ENCODE data around the gene SMIM3.
A peak's percentile ranks its signal among the peaks of the same experiment; 100 is the strongest.

Gene SMIM3

DNA sequence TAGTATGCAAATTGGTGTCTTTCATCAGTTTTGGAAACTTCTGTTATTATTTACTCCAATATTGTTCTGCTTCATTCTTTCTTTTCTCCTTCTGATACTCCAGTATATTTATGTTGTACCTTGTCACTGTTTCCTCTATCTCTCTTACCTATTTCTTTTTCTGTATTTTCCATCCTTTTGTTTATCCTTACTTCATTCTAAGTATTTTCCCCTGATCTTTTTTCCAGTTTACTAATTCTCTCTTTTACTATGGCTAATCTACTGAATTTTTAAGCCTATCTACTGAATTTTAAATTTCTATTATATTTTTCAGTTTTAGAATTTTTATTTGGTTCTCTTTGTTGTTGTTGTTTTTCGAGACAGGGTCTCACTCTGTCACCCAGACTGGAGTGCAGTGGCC is 7.4 kb downstream of the SMIM3 start:
- POLR2A ChIA-PET: interaction anchor here (0.5 kb wide), 1 partner anchor 130 kb away, joined by 3 read pairs; no protein-coding TSS in a partner anchor
- DNase-seq (ENCODE audit: low read depth, low spot score): no peak
- TF ChIP-seq, protein P1, sequence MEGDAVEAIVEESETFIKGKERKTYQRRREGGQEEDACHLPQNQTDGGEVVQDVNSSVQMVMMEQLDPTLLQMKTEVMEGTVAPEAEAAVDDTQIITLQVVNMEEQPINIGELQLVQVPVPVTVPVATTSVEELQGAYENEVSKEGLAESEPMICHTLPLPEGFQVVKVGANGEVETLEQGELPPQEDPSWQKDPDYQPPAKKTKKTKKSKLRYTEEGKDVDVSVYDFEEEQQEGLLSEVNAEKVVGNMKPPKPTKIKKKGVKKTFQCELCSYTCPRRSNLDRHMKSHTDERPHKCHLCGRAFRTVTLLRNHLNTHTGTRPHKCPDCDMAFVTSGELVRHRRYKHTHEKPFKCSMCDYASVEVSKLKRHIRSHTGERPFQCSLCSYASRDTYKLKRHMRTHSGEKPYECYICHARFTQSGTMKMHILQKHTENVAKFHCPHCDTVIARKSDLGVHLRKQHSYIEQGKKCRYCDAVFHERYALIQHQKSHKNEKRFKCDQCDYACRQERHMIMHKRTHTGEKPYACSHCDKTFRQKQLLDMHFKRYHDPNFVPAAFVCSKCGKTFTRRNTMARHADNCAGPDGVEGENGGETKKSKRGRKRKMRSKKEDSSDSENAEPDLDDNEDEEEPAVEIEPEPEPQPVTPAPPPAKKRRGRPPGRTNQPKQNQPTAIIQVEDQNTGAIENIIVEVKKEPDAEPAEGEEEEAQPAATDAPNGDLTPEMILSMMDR (IDR thresholded peaks at IDR 0.05; ENCODE audit: insufficient read depth, low read length, missing control alignments): no peak
- CTCF ChIA-PET: interaction anchor here (1.0 to 3.0 kb wide), 3 partner anchors 7 to 15 kb away, joined by 3 to 20 read pairs (median 4); partner anchors contain the start of gene SMIM3
- no peak overlapping the region for H3K4me3 ChIP-seq (ENCODE audit: low read depth, low read length)

DNA sequence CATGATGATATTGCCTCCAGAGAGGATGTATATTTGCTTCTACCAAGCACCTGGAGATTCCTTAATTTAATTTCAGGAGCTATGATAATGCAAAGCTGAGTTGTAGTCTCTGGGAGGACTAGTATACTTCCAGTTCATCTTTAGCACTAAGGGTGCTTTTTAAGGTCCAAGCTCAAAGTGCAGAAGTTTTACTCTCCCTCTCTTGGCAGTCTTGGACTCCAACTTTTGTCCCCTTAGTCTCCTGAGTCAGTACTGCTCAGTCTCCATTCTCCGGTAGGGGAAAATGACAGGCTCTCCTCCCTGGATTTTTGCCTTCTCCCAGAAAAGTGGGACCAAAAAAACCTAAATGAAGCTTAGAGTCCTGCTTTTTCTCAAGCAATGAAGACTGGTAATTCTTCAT is 8.3 kb downstream of the SMIM3 start:
- DNase-seq (ENCODE audit: low read depth, low spot score): no peak
- POLR2A ChIA-PET: interaction anchor here (0.6 kb wide), 1 partner anchor 11 kb away, joined by 3 read pairs; no protein-coding TSS in a partner anchor
- H3K4me3 ChIP-seq (ENCODE audit: low read depth, low read length): no peak overlapping the region
- CTCF ChIA-PET: interaction anchor here (1.0 to 3.0 kb wide), 7 partner anchors 8 to 379 kb away, joined by 3 to 20 read pairs (median 4); partner anchors contain the start of genes RBM22 and SMIM3
- TF ChIP-seq, protein P1 (IDR thresholded peaks at IDR 0.05; ENCODE audit: insufficient read depth, low read length, missing control alignments): no peak

DNA sequence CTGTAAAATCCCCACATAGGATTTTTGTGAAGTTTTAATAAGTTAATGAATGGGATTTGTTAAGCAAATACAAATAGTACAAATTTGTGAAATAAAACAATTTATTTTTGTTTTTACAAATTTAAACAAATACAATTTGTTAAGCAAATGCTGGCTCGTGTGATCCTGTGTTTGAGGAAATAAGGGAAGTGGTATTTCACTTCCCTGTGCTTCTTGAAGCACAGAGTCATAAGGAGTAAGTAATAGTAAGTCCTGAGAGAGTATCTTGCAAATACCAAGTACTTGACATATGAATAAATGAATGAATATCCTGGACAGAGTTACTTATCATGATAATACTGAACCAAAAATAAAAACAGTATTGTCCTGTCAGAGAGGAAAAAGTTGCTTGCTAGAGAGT is 9.1 kb downstream of the SMIM3 start:
- H3K4me3 ChIP-seq (ENCODE audit: low read depth, low read length): no peak overlapping the region
- ChIA-PET POLR2A (interaction anchor here (0.6 kb wide), 1 partner anchor 12 kb away, joined by 3 read pairs; no protein-coding TSS in a partner anchor), CTCF (interaction anchor here (1.0 to 3.0 kb wide), 5 partner anchors 9 to 329 kb away, joined by 3 to 20 read pairs (median 4); partner anchors contain the start of genes RBM22 and SMIM3)
- TF ChIP-seq, protein P1 (IDR thresholded peaks at IDR 0.05; ENCODE audit: insufficient read depth, low read length, missing control alignments): no peak
- DNase-seq (ENCODE audit: low read depth, low spot score): no peak

DNA sequence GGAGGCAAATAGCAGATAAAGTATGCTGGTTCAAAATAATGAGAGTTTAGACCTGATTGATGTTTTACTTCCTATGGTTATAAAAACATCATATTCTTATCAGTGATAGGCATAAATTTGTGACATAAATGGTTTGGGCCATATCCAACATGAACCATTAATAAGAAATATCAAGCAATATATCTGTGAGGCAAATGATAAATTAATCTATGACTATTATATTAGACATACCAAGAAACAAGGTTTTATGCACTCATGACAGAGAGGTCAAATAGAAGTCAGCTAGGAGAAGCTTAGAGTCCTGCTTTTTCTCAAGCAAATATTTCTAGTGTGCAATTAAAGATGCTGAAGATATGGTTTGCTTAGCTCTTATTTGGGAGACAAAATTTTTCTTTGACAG is 10.4 kb downstream of the SMIM3 start:
- TF ChIP-seq, protein P1 (IDR thresholded peaks at IDR 0.05; ENCODE audit: insufficient read depth, low read length, missing control alignments): no peak
- DNase-seq (ENCODE audit: low read depth, low spot score): no peak
- ChIA-PET POLR2A (interaction anchor here (0.9 to 2.6 kb wide), 2 partner anchors 9 to 30 kb away, joined by 3 to 35 read pairs; partner anchors contain the start of genes DCTN4 and SMIM3), CTCF (interaction anchor here (1.2 to 5.1 kb wide), 5 partner anchors 9 to 228 kb away, joined by 6 to 60 read pairs (median 11); partner anchors contain the start of gene RBM22)
- H3K4me3 ChIP-seq (ENCODE audit: low read depth, low read length): no peak overlapping the region

DNA sequence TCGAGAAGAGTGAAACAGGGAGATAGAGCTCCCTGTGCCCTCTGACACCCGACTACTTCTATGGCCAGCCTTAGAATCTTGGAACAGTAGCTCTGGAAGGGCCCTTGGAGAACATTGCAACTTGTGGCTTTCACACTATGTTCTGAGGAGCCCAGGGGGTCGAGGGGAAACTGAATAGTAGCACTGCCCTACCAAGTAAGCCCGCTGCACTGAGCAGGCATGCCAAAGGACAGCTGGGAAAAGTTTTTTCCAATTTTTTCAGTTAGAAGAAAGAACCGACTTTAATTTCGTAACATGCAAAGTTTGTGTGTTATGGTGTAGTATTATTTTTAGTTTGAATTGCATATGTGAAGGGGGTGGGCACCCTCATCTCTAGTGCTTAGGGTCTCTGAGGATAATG is 10.9 kb downstream of the SMIM3 start:
- CTCF ChIA-PET: interaction anchor here (1.2 to 5.1 kb wide), 5 partner anchors 9 to 228 kb away, joined by 6 to 60 read pairs (median 11); partner anchors contain the start of gene RBM22
- POLR2A ChIA-PET: interaction anchor here (0.9 to 2.6 kb wide), 2 partner anchors 9 to 31 kb away, joined by 3 to 35 read pairs; partner anchors contain the start of genes DCTN4 and SMIM3
- H3K4me3 ChIP-seq (ENCODE audit: low read depth, low read length): no peak overlapping the region
- no peak for DNase-seq (ENCODE audit: low read depth, low spot score)
- TF ChIP-seq, protein P1 (IDR thresholded peaks at IDR 0.05; ENCODE audit: insufficient read depth, low read length, missing control alignments): no peak

DNA sequence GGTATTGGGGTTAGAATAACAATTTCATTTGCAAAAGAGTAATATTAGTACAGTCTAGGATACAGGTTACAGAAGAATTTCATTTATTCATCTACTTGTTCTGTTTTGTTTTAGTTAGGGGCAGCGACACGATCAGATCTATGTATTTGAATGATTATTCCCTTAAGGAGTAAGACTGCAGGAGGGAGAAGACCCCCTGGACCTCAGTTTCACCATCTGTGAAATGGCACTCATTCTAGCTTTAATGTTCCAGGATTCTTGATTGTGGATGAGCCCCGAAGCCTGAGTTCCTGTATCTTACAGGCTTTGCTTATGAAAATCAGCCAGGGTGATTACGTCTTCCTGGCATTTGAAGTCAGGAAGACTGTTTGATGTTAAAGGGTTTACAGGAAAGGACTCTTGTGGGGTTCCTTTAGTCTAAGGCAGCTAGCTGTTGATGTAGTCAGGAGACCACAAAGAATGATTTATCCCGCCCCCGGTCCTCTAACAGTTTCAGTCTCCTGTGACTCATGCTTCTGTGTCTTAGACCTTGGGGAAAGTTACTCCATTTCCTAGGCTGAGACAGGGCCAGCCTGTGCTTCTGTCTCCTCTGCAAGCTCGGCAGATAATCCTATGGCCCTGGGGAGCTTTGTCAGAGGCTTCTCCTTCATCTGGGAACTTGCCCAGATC is 11.5 kb downstream of the SMIM3 start:
- H3K4me3 ChIP-seq (ENCODE audit: low read depth, low read length): peak overlapping the region; percentile 25; the same call in 1 of the 2 replicates
- TF ChIP-seq, protein P1 (IDR thresholded peaks at IDR 0.05; ENCODE audit: insufficient read depth, low read length, missing control alignments): no peak
- ChIA-PET CTCF (interaction anchor here (1.1 to 5.1 kb wide), 6 partner anchors 8 to 229 kb away, joined by 3 to 60 read pairs (median 9); partner anchors contain the start of gene RBM22), POLR2A (interaction anchor here (2.6 kb wide), 1 partner anchor 10 kb away, joined by 35 read pairs; the partner anchor contains the start of gene SMIM3)
- DNase-seq (ENCODE audit: low read depth, low spot score): peak; percentile 99
